HG03159 (cell line): ENCODE results near the gene PCDHGB5.
A peak's percentile ranks its signal among the peaks of the same experiment; 100 is the strongest.
"Not testable (repeated sequence)": the region's sequence is repeated elsewhere in the genome, so short reads cannot be mapped to it uniquely, and the experiment has no call there.

Experiments used
- ATAC-seq: cut with Tn5 transposase; IDR thresholded peaks from one replicate; pipeline ENCODE4 v1.9.1; 2021; ENCODE audit warnings: mild to moderate bottlenecking, moderate library complexity; ENCODE audit not compliant: unreplicated experiment

The PCDHGB5 gene

GRCh38 chr5:141409598-141410306 is 12.0 kb downstream of the PCDHGB5 start:
- no peak for ATAC-seq

- ATAC-seq = no peak
These were observed 13.8 kb downstream of the PCDHGB5 start for GRCh38 chr5:141411575-141411974.

DNA sequence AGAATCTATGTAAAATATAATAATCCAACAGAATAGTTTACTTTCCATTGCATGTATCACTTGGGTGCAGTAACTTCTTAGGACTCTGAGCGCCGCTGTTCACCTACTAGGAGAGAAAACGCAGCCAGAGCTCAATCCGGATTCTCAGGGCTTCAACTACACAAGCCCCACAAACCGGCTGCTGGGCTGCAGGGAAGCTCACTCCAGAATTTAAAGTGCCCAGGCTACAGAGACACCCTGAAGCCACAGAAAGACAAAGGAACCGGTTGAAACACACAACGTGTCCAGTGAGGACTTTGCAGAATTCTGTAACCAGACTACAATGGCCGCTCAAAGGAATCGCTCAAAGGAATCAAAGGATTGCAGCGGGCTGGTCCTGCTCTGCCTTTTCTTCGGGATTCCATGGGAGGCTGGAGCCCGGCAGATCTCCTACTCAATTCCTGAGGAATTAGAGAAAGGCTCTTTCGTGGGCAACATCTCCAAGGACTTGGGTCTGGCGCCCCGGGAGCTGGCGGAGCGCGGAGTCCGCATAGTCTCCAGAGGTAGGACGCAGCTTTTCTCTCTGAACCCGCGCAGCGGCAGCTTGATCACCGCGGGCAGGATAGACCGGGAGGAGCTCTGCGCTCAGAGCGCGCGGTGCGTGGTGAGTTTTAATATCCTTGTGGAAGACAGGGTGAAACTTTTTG is 15.2 kb downstream of the PCDHGB5 start, which contains the start of gene PCDHGA10:
Gene PCDHGA10, plus strand, starts transcription at position 134 of the 686 bp plus-strand sequence. Its CDS starts 189 bp downstream, at position 323.
- ATAC-seq = peak; percentile 76

- ATAC-seq = no peak
These were observed 15.9 kb downstream of the PCDHGB5 start for GRCh38 chr5:141413540-141414069.

GRCh38 chr5:141414548-141415274 is 17.0 kb downstream of the PCDHGB5 start:
- not testable (repeated sequence) for ATAC-seq

- not testable (repeated sequence) for ATAC-seq
These were observed 17.5 kb downstream of the PCDHGB5 start for GRCh38 chr5:141415275-141415618.

DNA sequence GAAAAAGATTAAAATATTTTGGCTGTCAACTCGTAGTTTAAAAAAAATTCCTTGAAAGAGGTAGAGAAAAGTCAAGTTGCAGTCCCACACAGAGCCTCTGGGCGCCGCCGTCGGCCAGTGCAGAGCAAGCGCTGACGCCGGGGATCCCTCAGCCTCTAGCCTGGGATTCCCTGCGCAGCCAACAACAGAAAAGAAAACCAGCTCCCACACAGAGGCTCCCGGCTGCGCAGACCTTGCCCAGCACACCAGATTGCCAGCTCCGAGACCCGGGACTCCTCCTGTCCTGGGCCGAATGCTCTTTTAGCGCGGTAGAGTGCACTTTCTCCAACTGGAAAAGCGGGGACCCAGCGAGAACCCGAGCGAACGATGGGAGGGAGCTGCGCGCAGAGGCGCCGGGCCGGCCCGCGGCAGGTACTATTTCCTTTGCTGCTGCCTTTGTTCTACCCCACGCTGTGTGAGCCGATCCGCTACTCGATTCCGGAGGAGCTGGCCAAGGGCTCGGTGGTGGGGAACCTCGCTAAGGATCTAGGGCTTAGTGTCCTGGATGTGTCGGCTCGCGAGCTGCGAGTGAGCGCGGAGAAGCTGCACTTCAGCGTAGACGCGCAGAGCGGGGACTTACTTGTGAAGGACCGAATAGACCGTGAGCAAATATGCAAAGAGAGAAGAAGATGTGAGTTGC is 19.9 kb downstream of the PCDHGB5 start, which contains the start of gene PCDHGB7:
Gene PCDHGB7, plus strand, starts transcription at position 184 of the 679 bp plus-strand sequence. Its CDS starts 183 bp downstream, at position 367.
- ATAC-seq = peak; percentile 79

GRCh38 chr5:141419074-141419880 is 21.5 kb downstream of the PCDHGB5 start:
- no peak for ATAC-seq

DNA sequence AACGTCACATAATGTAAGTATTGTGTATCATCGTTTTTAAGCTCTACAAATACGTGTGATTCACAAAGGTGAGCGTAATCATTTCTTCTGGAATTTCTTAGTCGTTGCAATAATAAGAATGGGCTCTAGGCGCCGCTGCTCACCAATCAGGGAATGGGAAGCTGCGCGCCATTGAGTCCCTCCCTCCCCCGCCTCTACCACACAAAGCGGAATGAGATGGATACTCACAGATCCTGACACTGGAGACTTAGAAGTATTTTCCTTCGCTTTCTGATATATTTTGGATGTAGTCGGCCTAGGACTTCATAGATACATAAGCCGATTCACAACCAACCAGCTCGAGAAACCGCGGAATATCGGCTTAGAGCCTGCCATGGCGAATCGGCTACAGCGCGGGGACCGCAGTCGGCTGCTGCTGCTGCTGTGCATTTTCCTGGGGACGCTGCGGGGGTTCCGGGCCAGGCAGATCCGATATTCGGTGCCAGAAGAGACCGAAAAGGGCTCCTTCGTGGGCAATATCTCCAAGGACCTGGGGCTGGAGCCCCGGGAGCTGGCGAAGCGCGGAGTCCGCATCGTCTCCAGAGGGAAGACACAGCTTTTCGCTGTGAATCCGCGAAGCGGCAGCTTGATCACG is 23.2 kb downstream of the PCDHGB5 start, which contains the start of gene PCDHGA11:
Gene PCDHGA11, plus strand, starts transcription at position 197 of the 634 bp plus-strand sequence. Its CDS starts 177 bp downstream, at position 374.
- peak; percentile 44 for ATAC-seq

DNA sequence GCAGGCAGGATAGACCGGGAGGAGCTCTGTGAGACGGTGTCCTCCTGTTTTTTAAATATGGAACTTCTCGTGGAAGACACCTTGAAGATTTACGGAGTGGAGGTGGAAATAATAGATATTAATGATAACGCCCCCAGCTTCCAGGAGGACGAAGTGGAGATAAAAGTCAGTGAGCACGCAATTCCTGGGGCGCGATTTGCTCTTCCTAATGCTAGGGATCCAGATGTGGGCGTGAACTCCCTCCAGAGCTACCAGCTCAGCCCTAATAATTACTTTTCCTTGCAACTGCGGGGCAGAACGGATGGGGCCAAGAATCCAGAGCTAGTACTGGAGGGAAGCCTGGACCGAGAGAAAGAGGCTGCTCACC is 23.7 kb downstream of the PCDHGB5 start:
- no peak for ATAC-seq

DNA sequence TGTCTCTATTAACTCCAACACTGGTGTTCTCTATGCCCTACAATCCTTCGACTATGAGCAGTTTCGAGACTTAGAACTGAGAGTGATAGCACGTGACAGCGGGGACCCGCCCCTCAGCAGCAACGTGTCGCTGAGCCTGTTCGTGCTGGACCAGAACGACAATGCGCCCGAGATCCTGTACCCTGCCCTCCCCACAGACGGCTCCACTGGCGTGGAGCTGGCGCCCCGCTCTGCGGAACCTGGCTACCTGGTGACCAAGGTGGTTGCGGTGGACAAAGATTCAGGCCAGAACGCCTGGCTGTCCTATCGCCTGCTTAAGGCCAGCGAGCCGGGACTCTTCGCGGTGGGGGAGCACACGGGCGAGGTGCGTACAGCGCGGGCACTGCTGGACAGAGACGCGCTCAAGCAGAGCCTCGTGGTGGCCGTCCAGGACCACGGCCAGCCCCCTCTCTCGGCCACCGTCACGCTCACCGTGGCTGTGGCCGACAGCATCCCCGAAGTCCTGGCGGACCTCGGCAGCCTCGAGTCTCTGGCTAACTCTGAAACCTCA is 25.1 kb downstream of the PCDHGB5 start:
- ATAC-seq = no peak

GRCh38 chr5:141427783-141428426 is 30.2 kb downstream of the PCDHGB5 start:
- no peak for ATAC-seq

- ATAC-seq = peak; percentile 87
These were observed 32.8 kb downstream of the PCDHGB5 start, which contains the start of gene PCDHGA12 for GRCh38 chr5:141430332-141431113. PCDHGA12 (plus strand) TSS chr5:141430507; CDS start chr5:141430760, 253 bp downstream.

DNA sequence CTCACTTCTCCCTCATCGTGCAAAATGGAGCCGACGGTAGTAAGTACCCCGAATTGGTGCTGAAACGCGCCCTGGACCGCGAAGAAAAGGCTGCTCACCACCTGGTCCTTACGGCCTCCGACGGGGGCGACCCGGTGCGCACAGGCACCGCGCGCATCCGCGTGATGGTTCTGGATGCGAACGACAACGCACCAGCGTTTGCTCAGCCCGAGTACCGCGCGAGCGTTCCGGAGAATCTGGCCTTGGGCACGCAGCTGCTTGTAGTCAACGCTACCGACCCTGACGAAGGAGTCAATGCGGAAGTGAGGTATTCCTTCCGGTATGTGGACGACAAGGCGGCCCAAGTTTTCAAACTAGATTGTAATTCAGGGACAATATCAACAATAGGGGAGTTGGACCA is 33.5 kb downstream of the PCDHGB5 start:
- ATAC-seq = peak; percentile 35

DNA sequence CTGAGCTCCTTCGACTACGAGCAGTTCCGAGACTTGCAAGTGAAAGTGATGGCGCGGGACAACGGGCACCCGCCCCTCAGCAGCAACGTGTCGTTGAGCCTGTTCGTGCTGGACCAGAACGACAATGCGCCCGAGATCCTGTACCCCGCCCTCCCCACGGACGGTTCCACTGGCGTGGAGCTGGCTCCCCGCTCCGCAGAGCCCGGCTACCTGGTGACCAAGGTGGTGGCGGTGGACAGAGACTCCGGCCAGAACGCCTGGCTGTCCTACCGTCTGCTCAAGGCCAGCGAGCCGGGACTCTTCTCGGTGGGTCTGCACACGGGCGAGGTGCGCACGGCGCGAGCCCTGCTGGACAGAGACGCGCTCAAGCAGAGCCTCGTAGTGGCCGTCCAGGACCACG is 34.6 kb downstream of the PCDHGB5 start:
- not testable (repeated sequence) for ATAC-seq

DNA sequence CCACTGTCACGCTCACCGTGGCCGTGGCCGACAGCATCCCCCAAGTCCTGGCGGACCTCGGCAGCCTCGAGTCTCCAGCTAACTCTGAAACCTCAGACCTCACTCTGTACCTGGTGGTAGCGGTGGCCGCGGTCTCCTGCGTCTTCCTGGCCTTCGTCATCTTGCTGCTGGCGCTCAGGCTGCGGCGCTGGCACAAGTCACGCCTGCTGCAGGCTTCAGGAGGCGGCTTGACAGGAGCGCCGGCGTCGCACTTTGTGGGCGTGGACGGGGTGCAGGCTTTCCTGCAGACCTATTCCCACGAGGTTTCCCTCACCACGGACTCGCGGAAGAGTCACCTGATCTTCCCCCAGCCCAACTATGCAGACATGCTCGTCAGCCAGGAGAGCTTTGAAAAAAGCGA is 35.0 kb downstream of the PCDHGB5 start:
- not testable (repeated sequence) for ATAC-seq

DNA sequence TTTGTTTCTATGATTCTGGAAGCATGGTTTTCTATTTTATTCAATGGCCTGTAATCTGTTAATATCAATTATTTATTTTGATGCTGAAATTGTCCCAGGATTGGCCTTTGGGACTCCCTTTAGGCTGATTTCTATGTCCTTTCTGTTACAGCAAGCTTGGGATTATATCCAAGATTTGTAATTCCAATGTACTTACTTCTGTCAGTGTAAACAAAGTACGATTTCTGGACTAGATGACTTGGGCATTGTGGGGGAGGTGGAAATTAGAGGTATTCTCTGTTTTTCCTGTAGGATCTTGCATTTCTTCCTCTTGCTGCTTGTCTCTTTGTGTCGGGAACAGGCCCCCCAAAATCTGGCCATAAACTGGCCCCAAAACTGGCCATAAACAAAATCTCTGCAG is 36.3 kb downstream of the PCDHGB5 start:
- no peak for ATAC-seq

DNA sequence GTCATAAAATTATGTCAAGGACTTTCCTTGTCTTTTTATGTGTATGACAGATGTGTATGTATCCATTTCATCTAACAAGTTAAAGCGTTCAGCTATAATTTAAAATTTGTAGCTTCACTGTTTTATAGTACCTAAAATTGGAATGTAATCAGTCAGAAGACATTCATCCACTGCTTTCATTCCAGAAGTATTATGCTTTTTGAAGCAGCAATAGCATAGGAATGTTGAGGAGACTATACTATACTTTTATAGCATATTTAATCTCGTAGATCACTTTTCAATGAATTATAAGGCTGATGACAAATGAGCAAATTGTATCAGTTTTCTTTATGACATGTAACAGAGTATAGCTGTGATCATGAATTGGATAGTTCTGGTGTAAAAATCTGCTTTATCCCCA is 39.5 kb downstream of the PCDHGB5 start:
- ATAC-seq = no peak
